RWPE1 (cell line): Measurements from ENCODE around the gene MYO16.

Source experiments
- CTCF ChIA-PET: fragments of 350-600 bp; sonication (Branson Sonifier 250); formaldehyde crosslinking; extraction: SDS; loops from one replicate; lab custom pipeline; 2021; lab: Yijun Ruan, JAX
- POLR2A ChIA-PET: fragments of 400-600 bp; formaldehyde crosslinking; extraction: SDS; loops from one replicate; lab custom pipeline; 2020; ENCODE audit warnings: antibody characterized with exemption; ENCODE audit not compliant: low non-redundant PET; lab: Yijun Ruan, JAX
- DNase-seq: peaks from one replicate; pipeline ENCODE4 v3.0.0; 2012; ENCODE audit warnings: low spot score
- H3K27ac ChIP-seq: fragments of 450-650 bp; 2 replicates; pipeline ENCODE4 v1.5.1; 2017
- TF ChIP-seq, protein P1 (sequence below): fragments of 450-650 bp; conservative IDR thresholded peaks from 2 replicates; pipeline ENCODE4 v1.5.1; 2017; ENCODE audit warnings: low read depth, mild to moderate bottlenecking

Gene MYO16

DNA sequence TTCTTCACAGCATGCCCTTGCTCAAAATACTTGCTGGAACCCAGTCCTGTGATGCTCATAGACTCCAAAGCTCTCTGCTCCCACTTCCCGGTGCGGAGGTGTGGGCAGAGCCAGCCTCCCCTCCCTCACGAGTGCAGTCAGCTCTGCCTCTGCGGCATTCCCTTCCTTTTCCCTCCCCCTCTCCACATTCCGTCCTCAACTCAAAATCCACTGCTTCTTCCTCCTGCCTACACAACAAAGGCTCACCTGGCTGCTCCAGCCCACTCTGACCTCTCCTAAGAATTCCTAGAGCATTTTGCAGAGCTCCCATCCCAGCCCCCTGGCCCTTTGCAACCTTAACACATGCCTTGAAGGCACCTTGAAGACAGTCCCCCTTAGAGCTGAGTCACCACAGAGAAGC is 527.9 kb downstream of the MYO16 start:
- DNase-seq = no peak
- CTCF ChIA-PET = no interaction called here
- H3K27ac ChIP-seq = peak overlapping the region; percentile 100
- TF ChIP-seq, protein P1, sequence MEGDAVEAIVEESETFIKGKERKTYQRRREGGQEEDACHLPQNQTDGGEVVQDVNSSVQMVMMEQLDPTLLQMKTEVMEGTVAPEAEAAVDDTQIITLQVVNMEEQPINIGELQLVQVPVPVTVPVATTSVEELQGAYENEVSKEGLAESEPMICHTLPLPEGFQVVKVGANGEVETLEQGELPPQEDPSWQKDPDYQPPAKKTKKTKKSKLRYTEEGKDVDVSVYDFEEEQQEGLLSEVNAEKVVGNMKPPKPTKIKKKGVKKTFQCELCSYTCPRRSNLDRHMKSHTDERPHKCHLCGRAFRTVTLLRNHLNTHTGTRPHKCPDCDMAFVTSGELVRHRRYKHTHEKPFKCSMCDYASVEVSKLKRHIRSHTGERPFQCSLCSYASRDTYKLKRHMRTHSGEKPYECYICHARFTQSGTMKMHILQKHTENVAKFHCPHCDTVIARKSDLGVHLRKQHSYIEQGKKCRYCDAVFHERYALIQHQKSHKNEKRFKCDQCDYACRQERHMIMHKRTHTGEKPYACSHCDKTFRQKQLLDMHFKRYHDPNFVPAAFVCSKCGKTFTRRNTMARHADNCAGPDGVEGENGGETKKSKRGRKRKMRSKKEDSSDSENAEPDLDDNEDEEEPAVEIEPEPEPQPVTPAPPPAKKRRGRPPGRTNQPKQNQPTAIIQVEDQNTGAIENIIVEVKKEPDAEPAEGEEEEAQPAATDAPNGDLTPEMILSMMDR = no peak
- POLR2A ChIA-PET = no interaction called here

DNA sequence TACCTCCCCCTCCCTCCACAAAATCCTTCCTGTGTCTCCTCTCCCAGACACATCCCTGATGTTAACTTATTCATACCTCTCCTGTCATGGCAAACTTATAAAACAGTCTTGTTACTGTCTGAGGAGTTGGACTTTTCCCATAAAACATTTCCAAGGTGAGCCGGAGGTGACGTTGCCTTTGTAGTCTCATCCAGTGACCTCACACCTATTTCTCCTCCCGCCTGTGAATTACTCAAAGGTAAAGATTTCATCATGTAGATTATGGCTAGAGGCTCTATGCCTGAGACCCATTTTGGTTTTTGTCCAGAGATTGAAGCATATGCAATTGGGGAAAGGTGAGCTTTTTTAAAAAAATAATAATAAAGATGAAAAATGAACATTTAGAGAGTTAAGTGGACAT is 529.0 kb downstream of the MYO16 start:
- peak; percentile 26 for DNase-seq
- ChIA-PET POLR2A (no interaction called here), CTCF (no interaction called here)
- H3K27ac ChIP-seq = peak overlapping the region; percentile 100
- TF ChIP-seq, protein P1 = no peak

GRCh38 chr13:109159650-109160309 is 530.4 kb downstream of the MYO16 start:
- ChIA-PET CTCF (no interaction called here), POLR2A (no interaction called here)
- TF ChIP-seq, protein P1 = no peak
- peak overlapping the region; percentile 39; the same call in 1 of the 2 replicates for H3K27ac ChIP-seq
- DNase-seq = no peak

- CTCF ChIA-PET = no interaction called here
- POLR2A ChIA-PET = no interaction called here
- H3K27ac ChIP-seq = no peak overlapping the region
- DNase-seq = no peak
- TF ChIP-seq, protein P1 = no peak
Observed at GRCh38 chr13:109160357-109160756, 530.9 kb downstream of the MYO16 start.

GRCh38 chr13:109160887-109161669 is 531.7 kb downstream of the MYO16 start:
- CTCF ChIA-PET = interaction anchor here (0.5 to 0.7 kb wide), 2 partner anchors 62 to 223 kb away, joined by 3 read pairs; no protein-coding TSS in a partner anchor
- peak; percentile 19 for DNase-seq
- TF ChIP-seq, protein P1 = no peak
- H3K27ac ChIP-seq = peak overlapping the region; percentile 46; the same call in 1 of the 2 replicates
- POLR2A ChIA-PET = no interaction called here

DNA sequence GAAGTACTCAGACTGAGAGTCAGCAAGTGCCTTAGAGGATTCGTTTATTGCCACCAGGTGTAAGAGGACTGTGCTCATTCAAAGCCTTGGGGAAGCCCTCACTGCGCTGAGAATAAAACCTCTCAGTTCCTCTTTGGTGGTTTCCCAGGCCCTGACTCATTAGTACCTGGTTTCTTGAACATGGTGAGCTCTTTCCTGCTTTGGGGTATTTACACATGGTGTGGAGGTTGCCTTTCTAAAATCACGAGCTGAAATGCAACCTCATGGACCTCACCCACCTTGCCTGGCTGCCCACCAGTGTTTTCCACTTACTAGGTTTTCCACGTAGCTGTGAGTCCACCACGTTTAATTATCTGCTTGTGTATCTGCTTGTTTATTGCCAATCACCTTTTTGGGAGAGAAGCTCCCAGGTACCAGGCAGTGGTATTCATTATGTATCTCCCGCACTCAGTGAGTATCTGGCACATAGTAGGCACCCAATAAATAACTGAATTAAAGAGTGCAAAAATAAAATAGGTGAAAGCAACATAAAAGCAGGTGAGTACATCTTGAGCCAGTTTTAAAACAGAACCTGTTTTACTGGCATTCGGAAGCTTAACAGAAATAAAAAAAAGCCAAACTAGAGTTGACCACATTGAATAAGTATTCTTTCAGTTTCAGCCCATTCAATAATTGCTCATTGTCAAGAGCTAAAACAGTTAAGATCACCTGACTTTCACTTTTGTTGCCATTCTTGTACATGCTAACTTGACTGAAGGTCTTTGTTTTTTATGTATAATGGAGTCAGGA is 533.0 kb downstream of the MYO16 start:
- H3K27ac ChIP-seq = no peak overlapping the region
- ChIA-PET CTCF (interaction anchor here (0.6 kb wide), 1 partner anchor 73 kb away, joined by 4 read pairs; no protein-coding TSS in a partner anchor), POLR2A (no interaction called here)
- TF ChIP-seq, protein P1 = no peak
- no peak for DNase-seq
